HG02885 (cell line): ENCODE results near the gene HLA-DPB1.

Experiments used
- ATAC-seq: cut with Tn5 transposase; IDR thresholded peaks from one replicate; pipeline ENCODE4 v1.9.1; 2021; ENCODE audit warnings: mild to moderate bottlenecking; ENCODE audit not compliant: unreplicated experiment, poor library complexity

The HLA-DPB1 gene

DNA sequence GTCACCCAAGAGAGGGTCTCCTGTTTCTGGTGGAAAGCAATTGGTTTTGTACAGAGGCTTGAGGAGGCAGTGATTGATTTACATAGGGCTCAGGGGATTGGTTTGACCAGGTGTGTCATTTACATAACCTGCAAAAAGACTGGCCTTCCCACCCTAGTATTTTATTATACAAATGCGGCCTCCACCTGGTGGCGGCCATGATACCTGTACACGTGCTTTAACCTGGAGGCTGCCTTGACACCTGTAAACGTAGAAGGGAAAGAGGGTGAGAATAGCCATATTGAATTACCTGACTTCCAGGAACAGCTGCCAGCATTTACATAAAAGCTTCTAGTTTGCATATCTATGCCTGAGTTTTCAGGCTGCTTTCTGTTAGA lies 48.7 kb downstream of the HLA-DPB1 start:
- ATAC-seq: no peak

DNA sequence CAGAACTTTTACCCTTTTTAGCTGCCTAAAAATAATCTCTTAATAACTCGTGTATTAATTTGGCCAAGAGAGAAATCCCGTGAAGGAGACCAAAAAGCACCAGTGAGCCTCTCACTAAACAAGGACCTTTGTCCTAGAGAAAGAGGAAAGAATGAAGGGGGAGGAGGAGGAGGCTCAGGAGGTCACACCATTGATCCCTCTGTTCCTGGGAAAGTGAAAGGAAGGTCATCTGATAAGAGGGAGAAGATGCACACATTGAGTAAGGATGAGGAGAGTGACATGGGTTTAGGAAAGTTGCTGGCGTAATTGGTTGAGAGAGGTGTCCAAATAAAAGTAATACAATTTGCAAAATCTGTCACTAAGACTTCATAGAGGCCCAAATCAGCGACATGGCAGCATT lies 49.2 kb downstream of the HLA-DPB1 start:
- ATAC-seq: no peak

DNA sequence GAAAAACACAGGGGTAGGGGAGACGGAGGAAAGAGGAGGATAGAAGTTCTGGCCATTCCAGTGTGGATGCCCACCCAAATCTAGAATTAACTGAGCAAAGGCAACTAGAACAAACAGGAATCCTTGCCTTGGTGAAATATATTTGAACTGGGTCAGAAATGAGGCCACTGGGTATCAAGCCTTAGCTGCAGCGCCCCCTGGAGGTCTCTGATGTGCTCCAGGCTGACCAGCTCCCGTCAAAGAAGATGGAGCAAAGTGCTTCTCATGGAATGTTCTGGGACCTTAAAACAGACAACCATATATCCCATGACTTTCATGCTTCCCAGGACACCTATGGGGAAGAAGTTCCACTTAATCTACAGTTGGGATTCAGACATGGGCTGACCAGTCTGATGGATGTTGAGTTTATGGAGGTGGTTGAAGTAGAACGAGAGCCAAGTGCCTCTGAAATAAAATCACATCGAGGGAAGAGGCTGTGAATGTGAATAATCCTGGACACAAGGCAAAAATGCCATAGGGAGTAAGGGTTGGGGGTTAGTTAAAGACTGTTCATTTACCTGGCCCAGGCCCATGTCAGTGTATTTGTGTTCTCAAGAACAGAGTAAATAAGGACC lies 50.4 kb downstream of the HLA-DPB1 start:
- no peak for ATAC-seq

DNA sequence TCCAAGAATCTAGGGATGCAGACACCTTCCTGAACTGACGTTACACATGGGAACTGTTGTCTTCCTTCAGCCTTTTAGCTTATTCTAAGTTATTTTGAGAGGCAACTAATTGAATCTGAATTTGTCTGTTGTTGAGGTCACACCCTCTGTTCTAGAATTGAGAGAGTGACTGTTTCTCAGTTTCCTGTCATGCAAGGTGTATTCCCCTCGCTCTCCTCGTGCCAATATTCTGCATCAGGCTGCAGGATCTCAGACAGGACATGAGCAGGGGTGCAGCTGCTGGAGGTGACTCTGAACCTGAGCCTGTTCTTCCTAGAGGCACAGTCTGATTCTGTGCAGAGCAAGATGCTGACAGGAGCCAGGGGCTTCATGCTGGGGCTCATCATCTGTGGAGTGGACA lies 52.5 kb downstream of the HLA-DPB1 start:
- no peak for ATAC-seq

DNA sequence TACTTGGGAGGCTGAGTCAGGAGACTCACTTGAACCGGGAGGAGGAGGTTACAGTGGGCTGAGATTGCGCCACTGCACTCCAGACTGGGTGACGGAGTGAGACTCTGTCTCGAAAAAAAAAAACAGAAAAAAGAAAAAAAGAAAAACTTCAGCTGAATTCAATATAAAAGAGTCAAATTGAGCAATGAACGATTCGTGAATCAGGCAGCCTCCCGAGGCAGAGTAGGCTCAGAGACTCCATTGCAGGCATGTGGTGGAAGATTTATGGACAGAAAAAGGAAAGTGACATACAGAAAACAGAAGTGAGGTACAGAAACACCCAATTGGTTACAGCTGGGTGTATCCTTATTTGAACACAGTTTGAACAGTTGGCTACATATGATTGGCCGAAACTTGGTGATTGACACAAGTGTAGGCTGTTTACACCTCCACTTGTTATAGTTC lies 56.3 kb downstream of the HLA-DPB1 start:
- no peak for ATAC-seq

DNA sequence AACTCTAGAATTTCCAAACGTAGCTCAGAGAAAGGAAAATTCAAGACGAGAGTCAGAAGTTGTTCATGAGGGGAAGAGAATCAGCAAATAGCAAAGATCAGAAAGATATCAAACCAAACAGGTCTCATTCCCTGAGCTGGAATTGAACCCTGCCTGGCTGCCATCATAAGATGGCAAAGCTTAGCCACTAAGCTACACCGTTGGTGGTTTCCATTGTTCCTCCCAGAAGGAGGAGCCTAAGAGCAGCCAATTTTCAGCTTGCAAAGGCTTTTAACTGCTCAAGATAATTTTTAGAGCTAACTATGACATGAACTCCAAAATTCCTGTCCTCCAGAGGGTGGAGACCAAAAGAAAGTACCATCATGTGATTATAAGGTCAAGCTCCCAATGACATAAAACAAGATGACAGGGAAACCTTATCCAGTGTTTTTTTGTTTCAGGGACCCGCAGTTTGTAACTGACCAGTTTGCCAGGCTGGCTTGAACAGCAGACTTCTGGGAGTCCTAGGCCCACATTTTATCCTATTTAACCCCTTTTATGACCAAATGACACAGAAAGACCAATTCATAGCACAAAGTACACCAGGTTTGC lies 60.6 kb downstream of the HLA-DPB1 start:
- no peak for ATAC-seq
